ENCODE data around the gene TAF12. TPM values are rescaled to one million over a fixed set of nuclear protein-coding genes. Genes with fewer than 3 reads are reported as not detected.

TAF12 gene
- polyA plus RNA-seq, 3 donors: 14.1 to 31.2 (median 17.4) TPM

DNA sequence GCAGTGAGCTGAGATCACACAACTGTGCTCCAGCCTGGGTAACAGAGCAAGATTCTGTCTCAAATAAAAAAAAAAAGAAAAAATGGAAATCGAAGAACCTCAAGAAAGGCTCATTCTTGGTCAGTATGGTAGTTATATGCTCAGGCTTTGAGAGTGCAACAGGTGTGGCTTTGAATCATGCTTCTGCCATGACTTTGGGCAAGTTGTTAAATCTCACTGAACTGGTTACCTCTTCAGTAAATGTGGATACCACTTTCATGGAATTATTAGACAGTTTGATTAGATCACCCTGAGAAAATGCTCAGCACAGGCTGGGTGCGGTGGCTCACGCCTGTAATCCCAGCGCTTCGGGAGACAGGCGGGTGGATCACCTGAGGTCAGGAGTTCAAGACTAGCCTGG lies 77.1 kb downstream of the TAF12 start:
- H3K27ac ChIP-seq (ENCODE audit: low read depth, low read length): no peak overlapping the region
- 99 to 100% (median 99%) methylated on average over 6 of the region's 6 CpGs for WGBS, 3 donors

DNA sequence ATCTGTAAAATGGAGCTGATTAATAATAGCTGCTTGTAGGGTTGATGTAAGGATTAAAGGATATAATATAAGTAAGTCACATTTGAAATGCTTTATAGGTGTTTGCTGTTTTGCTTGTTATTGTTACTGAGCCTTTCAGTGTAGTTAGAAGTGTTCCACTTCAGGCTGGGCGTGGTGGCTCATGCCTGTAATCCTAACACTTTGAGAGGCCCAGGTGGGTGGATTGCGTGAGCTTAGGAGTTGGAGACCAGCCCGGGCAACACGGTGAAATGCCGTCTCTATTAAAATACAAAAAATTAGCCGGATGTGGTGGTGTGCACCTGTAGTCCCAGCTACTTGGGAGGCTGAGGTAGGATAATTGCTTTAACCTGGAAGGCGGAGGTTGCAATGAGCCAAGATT lies 77.8 kb downstream of the TAF12 start:
- 99% methylated on average over 7 of the region's 7 CpGs for WGBS, 3 donors
- no peak overlapping the region for H3K27ac ChIP-seq (ENCODE audit: low read depth, low read length)

DNA sequence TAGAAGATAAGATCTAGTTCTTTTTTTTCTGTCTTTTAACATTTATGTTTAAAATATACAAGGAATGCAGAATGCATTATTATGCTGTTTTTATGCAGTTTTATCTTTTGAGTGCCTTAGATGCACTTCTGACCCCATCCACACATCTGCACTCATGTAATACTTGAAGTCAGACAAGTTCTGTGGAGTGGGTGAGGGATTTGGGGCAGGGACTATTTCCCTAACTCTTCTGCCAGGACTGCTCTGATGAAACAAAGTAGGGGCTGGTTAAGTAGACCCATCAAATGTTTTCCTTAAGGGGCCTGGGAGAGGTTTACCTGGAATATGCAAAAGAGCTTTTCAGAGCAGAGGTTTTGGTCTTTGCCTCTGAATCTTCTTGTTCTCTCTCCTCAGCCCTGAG lies 78.6 kb downstream of the TAF12 start:
- H3K27ac ChIP-seq (ENCODE audit: low read depth, low read length): no peak overlapping the region

DNA sequence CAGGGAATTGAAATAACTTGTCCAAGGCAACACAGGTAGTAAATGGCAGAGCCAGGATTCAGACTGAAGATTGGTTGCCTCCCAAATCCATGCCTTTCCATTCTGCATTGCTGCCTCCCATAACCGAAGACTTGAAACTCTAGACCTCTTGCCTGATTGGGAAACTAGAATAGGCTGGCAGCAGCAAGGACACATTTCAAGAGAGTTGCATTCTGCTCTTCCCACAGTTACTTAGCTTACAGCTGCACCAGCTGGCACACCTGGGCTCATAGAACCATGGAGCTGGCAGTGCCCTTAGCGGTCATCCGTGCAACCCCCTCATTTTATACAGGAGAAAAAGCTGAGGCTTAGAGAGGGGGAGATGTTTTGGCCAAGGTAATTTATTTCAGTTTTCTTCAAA lies 82.0 kb downstream of the TAF12 start:
- WGBS, 3 donors: 93 to 96% (median 94%) methylated on average over 3 of the region's 3 CpGs
- H3K27ac ChIP-seq (ENCODE audit: low read depth, low read length): no peak overlapping the region

Other genes with a start within 250 kb of the TAF12 start
- 10 to 100 TPM; 18.0 to 29.6 (median 24.1) TPM for gene RCC1, start 137.0 kb downstream of the TAF12 start, polyA plus RNA-seq
- 10 to 100 TPM; 12.8 to 20.8 (median 17.0) TPM for gene TRNAU1AP, start 90.0 kb downstream of the TAF12 start, polyA plus RNA-seq
- gene RAB42, start 50.8 kb downstream of the TAF12 start, polyA plus RNA-seq: 1 to 10 TPM in 2 of 3 donors, under 1 TPM in 1; 0.59 to 5.7 (median 1.7) TPM
- not detected for gene RNU11, start 5.5 kb upstream of the TAF12 start, polyA plus RNA-seq
- gene GMEB1, start 25.7 kb upstream of the TAF12 start, polyA plus RNA-seq: 1 to 10 TPM; 2.8 to 5.6 (median 5.2) TPM
- gene YTHDF2, start 93.9 kb upstream of the TAF12 start, polyA plus RNA-seq: 10 to 100 TPM; 16.5 to 40.2 (median 28.6) TPM
- under 1 TPM; 0.01 to 0.11 (median 0.08) TPM for gene OPRD1, start 169.1 kb upstream of the TAF12 start, polyA plus RNA-seq